Uterus (tissue), 2 donors: ENCODE data around the gene NUP58.

Experiments
- CTCF ChIP-seq, 4 experiments: fragments of 200-600 bp in 2 of 4; fragments of 450-650 bp in 2 of 4; sonication (generic) in 2 of 4; IDR thresholded peaks; one replicate each; pipeline ENCODE4 v1.5.1; 2016 to 2019; ENCODE audit warnings: antibody characterized with exemption in 4 of 4, mild to moderate bottlenecking in 2 of 4, moderate library complexity in 1 of 4
- POLR2A ChIP-seq, 2 donors: fragments of 450-650 bp; IDR thresholded peaks; one replicate each; pipeline ENCODE4 v1.6.1; 2016; ENCODE audit warnings: antibody characterized with exemption in 2 of 2, mild to moderate bottlenecking in 1 of 2, moderate library complexity in 1 of 2

DNA sequence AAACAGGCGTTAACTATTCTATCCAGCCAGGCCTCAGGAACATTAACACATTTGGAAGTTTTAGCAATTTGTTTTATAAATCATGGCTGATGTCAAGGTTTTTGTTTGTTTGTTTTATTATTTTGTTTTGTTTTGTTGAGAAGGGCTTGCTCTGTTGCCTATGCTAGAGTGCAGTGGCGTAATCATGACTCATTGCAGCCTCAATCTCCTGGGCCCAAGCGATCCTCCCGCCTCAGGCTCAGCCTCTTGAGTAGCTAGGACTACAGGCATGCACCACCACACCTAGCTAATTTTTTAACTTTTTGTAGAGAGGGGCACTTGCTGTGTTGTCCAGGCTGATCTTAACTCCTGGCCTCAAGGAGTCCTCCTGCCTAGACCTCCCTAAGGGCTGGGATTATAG, 28.3 kb downstream of the NUP58 start:
- no peak for TF ChIP-seq POLR2A (IDR thresholded peaks at IDR 0.05)
- no peak for TF ChIP-seq CTCF (IDR thresholded peaks at IDR 0.05)
